DOHH2 (cell line): ENCODE results near the gene RAB23.

Source experiments
- H3F3A ChIP-seq: fragments of 200-600 bp; sonication (generic), shearing (Covaris generic); 2 replicates; pipeline ENCODE4 v1.6.0; 2016; ENCODE audit warnings: antibody characterized with exemption, mild to moderate bottlenecking; ENCODE audit not compliant: control insufficient read depth, insufficient read depth
- H3K27ac ChIP-seq: fragments of 200-600 bp; sonication (generic); 2 replicates; pipeline ENCODE4 v1.5.1; 2014; ENCODE audit warnings: low read depth, mild to moderate bottlenecking, low read length, moderate library complexity
- H3K27me3 ChIP-seq: fragments of 200-600 bp; sonication (generic); 2 replicates; pipeline ENCODE4 v1.6.1; 2014; ENCODE audit warnings: mild to moderate bottlenecking, low read length, mixed read lengths; ENCODE audit not compliant: control insufficient read depth
- H3K36me3 ChIP-seq: fragments of 200-600 bp; sonication (generic); 2 replicates; pipeline ENCODE4 v1.6.1; 2014; ENCODE audit warnings: mild to moderate bottlenecking, low read length, moderate library complexity, mixed read lengths; ENCODE audit not compliant: control insufficient read depth
- H3K4me1 ChIP-seq: fragments of 200-600 bp; sonication (generic); 2 replicates; pipeline ENCODE4 v1.6.1; 2014; ENCODE audit warnings: mild to moderate bottlenecking, low read length, mixed read lengths; ENCODE audit not compliant: control insufficient read depth
- H3K4me2 ChIP-seq: fragments of 200-600 bp; sonication (generic); 2 replicates; pipeline ENCODE4 v1.6.0; 2014; ENCODE audit warnings: mild to moderate bottlenecking, low read length, moderate library complexity
- H3K4me3 ChIP-seq: fragments of 200-600 bp; sonication (generic); 2 replicates; pipeline ENCODE4 v1.5.1; 2014; ENCODE audit warnings: mild to moderate bottlenecking, low read length, mixed read lengths
- H3K79me2 ChIP-seq: fragments of 200-600 bp; sonication (generic); 2 replicates; pipeline ENCODE4 v1.6.1; 2014; ENCODE audit warnings: mild to moderate bottlenecking, low read length, mixed read lengths; ENCODE audit not compliant: control insufficient read depth
- H3K9me2 ChIP-seq: fragments of 200-600 bp; sonication (generic); replicated peaks from 2 replicates; pipeline ENCODE4 v1.6.1; 2014; ENCODE audit warnings: mild to moderate bottlenecking, low read length, mixed read lengths; ENCODE audit not compliant: control insufficient read depth
- H3K9me3 ChIP-seq: fragments of 200-600 bp; sonication (generic); 2 replicates; pipeline ENCODE4 v1.6.1; 2014; ENCODE audit warnings: antibody characterized with exemption, low read length, mixed read lengths; ENCODE audit not compliant: control insufficient read depth, insufficient read depth
- H4K20me1 ChIP-seq: fragments of 200-600 bp; sonication (generic); 2 replicates; pipeline ENCODE4 v1.6.0; 2014; ENCODE audit warnings: low read depth, mild to moderate bottlenecking, antibody characterized with exemption, low read length, moderate library complexity; ENCODE audit not compliant: control insufficient read depth, insufficient read depth
- EZH2phosphoT487 ChIP-seq: fragments of 200-600 bp; sonication (generic); IDR thresholded peaks from 2 replicates; pipeline ENCODE4 v1.6.1; 2017; ENCODE audit warnings: borderline replicate concordance, mild to moderate bottlenecking, antibody characterized with exemption, low read length, moderate library complexity, mixed read lengths
- TF ChIP-seq, protein P1 (sequence below): fragments of 200-600 bp; sonication (generic); IDR thresholded peaks from one replicate; pipeline ENCODE4 v1.5.1; 2014; ENCODE audit warnings: antibody characterized with exemption, mild to moderate bottlenecking, low read depth, low read length; ENCODE audit not compliant: poor library complexity, severe bottlenecking

RAB23 gene

DNA sequence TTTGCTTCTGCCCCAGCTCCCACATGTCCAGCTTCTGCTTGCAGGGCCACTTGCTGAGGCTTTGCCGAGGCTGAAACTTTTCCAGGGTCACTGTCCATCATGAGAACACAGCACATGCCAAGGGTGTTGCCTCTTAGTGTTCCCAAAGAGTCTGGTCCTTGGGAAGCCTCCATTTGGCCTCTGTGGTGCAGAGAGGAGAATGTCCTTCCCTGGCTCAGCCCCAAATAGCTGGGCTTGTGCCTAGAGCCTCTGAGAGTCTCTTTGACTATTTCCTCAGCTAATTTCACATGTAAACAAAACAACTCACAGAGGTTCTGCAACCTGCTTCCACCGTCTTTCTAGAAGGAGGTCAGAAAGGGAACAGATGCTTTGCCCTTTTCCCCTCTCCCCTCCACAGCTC is 40.4 kb upstream of the RAB23 start:
- no peaks in the 10 kb centered on the region for H3K36me3 ChIP-seq
- no peak overlapping the region for H3K4me3 ChIP-seq
- TF ChIP-seq, protein P1, sequence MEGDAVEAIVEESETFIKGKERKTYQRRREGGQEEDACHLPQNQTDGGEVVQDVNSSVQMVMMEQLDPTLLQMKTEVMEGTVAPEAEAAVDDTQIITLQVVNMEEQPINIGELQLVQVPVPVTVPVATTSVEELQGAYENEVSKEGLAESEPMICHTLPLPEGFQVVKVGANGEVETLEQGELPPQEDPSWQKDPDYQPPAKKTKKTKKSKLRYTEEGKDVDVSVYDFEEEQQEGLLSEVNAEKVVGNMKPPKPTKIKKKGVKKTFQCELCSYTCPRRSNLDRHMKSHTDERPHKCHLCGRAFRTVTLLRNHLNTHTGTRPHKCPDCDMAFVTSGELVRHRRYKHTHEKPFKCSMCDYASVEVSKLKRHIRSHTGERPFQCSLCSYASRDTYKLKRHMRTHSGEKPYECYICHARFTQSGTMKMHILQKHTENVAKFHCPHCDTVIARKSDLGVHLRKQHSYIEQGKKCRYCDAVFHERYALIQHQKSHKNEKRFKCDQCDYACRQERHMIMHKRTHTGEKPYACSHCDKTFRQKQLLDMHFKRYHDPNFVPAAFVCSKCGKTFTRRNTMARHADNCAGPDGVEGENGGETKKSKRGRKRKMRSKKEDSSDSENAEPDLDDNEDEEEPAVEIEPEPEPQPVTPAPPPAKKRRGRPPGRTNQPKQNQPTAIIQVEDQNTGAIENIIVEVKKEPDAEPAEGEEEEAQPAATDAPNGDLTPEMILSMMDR: no peak
- no peak for TF ChIP-seq EZH2phosphoT487
- H3K27ac ChIP-seq: no peak overlapping the region
- no peak overlapping the region for H3K4me2 ChIP-seq
- H3K79me2 ChIP-seq: no peaks in the 10 kb centered on the region
- no peaks in the 10 kb centered on the region for H4K20me1 ChIP-seq
- H3K9me2 ChIP-seq: no peaks in the 10 kb centered on the region
- H3F3A ChIP-seq: no peaks in the 10 kb centered on the region
- H3K9me3 ChIP-seq: no peaks in the 10 kb centered on the region
- no peaks in the 10 kb centered on the region for H3K4me1 ChIP-seq
- H3K27me3 ChIP-seq: peaks cover 5% of the 10 kb centered on the region

DNA sequence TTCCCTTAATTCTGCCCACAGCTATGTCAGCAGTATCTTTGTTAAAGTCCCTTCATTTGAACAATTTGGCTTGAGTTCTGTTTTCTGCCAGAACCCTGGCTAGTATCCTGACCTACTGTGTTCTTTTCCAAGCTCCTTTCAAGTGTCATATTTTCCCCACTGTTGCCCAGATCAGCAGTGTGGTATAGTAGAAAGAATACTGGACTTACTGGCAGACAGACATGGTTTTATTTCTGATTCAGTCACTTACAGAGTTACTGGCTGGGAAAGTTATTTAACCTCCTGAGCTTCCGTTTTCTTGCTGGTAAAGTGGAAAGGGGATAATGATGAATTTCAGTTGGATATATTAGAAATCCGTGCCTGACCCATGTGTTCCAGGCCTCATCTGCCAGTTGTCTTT is 39.8 kb upstream of the RAB23 start:
- Histone ChIP-seq H3K27ac (no peak overlapping the region), H3K79me2 (no peaks in the 10 kb centered on the region), H3K9me3 (no peaks in the 10 kb centered on the region), H3K4me3 (no peak overlapping the region), H3K27me3 (peaks cover 5% of the 10 kb centered on the region), H3K9me2 (no peaks in the 10 kb centered on the region), H3K4me1 (no peaks in the 10 kb centered on the region), H3F3A (no peaks in the 10 kb centered on the region), H3K4me2 (no peak overlapping the region), H4K20me1 (no peaks in the 10 kb centered on the region), H3K36me3 (no peaks in the 10 kb centered on the region)
- TF ChIP-seq, protein P1: no peak

DNA sequence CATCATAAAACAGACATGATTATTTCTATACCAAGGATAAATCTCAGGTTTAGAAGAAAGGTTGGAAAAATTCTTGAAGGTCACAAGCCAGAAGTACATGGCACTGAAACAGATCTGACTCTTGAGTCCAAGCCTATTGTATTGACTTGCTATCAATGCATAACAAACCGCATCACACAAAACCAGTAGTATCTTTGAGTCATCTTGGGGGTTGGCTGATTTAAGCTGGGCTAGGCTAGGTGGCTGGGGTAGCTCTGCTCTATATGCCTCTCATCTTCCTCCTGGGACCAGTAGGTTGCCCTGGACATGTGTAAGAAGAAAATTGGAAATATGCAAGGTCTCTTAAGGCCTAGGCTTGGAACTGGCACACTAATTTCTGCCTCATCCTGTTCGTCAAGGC is 37.0 kb upstream of the RAB23 start:
- Histone ChIP-seq H3F3A (no peaks in the 10 kb centered on the region), H3K9me2 (no peaks in the 10 kb centered on the region), H3K4me3 (no peak overlapping the region), H3K4me1 (no peaks in the 10 kb centered on the region), H3K36me3 (no peaks in the 10 kb centered on the region), H3K79me2 (no peaks in the 10 kb centered on the region), H3K9me3 (no peaks in the 10 kb centered on the region), H3K27ac (no peak overlapping the region), H3K4me2 (no peak overlapping the region), H3K27me3 (no peaks in the 10 kb centered on the region), H4K20me1 (no peaks in the 10 kb centered on the region)
- no peak for TF ChIP-seq EZH2phosphoT487
- TF ChIP-seq, protein P1: no peak

DNA sequence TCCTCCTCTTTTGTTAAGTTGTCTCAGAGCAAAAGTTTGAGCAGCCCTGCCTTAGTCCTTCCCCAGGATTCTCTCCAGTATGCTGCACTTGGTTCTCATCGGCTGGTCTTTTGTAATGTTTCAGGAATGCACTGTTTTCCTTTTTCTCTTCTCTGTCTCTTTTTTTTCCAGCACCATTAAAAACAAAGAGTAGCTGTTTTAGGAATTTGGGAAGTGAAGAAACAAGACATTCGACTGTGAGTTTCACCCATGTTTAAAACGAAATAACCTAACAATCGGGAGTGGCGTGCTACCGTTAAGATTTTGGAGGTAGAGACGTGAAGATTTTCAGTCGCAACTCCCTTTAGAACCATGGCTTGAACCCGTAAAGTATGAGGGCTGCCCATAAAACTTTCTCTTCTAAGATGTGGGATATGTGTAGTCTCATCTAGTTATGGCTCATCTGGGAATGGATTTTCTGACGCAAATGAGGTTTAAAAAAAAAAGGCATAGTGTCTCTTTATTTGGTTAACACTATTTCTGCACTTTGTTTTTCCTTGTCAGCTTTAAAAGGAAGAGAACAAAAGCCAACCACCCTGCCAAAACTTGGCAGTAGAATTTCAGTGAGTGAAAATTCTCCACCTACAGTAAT is 35.9 kb upstream of the RAB23 start:
- no peaks in the 10 kb centered on the region for H3K9me2 ChIP-seq
- H3K79me2 ChIP-seq: no peaks in the 10 kb centered on the region
- H3K9me3 ChIP-seq: no peaks in the 10 kb centered on the region
- H4K20me1 ChIP-seq: no peaks in the 10 kb centered on the region
- no peaks in the 10 kb centered on the region for H3F3A ChIP-seq
- no peak overlapping the region for H3K4me3 ChIP-seq
- no peak for TF ChIP-seq EZH2phosphoT487
- TF ChIP-seq, protein P1: no peak
- no peak overlapping the region for H3K4me2 ChIP-seq
- no peak overlapping the region for H3K27ac ChIP-seq
- no peaks in the 10 kb centered on the region for H3K27me3 ChIP-seq
- no peaks in the 10 kb centered on the region for H3K4me1 ChIP-seq
- no peaks in the 10 kb centered on the region for H3K36me3 ChIP-seq
